HepG2 (cell line): ENCODE results near the gene IRS1. TPM values are rescaled to one million over a fixed set of nuclear protein-coding genes. Genes with fewer than 3 reads are reported as not detected.
A peak's percentile ranks its signal among the peaks of the same experiment; 100 is the strongest.

ENCODE experiments used
- ATAC-seq: fragments of 200-7000 bp; cut with Tn5 transposase; 3 replicates; pipeline ENCODE4 v1.9.1; 2020; ENCODE audit warnings: mild to moderate bottlenecking, moderate library complexity
- BruUV-seq: library from RNA; stranded (reverse); fragments of 400-500 nt; replicated peaks from 2 replicates; lab custom pipeline; 2021; lab: Mats Ljungman, UMichigan
- CTCF ChIA-PET: fragments of 300-600 bp; formaldehyde crosslinking; extraction: SDS; loops from one replicate; lab custom pipeline; 2021; ENCODE audit warnings: low total read pairs, inconsistent platforms, low intra/inter-chr PET ratio; lab: Yijun Ruan, JAX
- POLR2A ChIA-PET: fragments of 350-600 bp; sonication (Branson Sonifier 250); formaldehyde crosslinking; loops from one replicate; lab custom pipeline; 2020; ENCODE audit warnings: antibody characterized with exemption, inconsistent platforms; lab: Yijun Ruan, JAX
- DNase-seq: peaks from one replicate; pipeline ENCODE4 v3.0.0-alpha.2; 2015; ENCODE audit warnings: low spot score
- FAIRE-seq: peaks from 3 replicates; lab custom pipeline; 2011; peaks lifted over from hg19 to GRCh38; lab: Jason Lieb, UNC
- H2AFZ ChIP-seq: one replicate; pipeline ENCODE4 v1.6.1; 2011; ENCODE audit warnings: low read length, inconsistent platforms
- H3K27ac ChIP-seq: fragments of 300-600 bp; 3 replicates; pipeline ENCODE4 v1.8.0; 2011; ENCODE audit warnings: mixed run types, mild to moderate bottlenecking, mixed read lengths, low read length, inconsistent platforms; ENCODE audit not compliant: insufficient read depth; ENCODE audit errors: extremely low read length
- H3K27me3 ChIP-seq, 2 experiments: fragments of 200-600 bp in 1 of 2; 2 replicates in 1 of 2; 3 replicates in 1 of 2; pipeline versions ENCODE4 v1.6.0 to v1.8.0; 2011; ENCODE audit warnings: low read length in 2 of 2, mild to moderate bottlenecking in 2 of 2, moderate library complexity in 2 of 2, inconsistent platforms in 1 of 2; ENCODE audit not compliant: insufficient read depth in 2 of 2, control insufficient read depth in 1 of 2
- H3K36me3 ChIP-seq, 2 experiments: fragments of 200-600 bp in 1 of 2; replicated peaks in 1 of 2; 2 replicates in 1 of 2; 3 replicates in 1 of 2; pipeline versions ENCODE4 v1.5.1 to v1.8.0; 2011; ENCODE audit warnings: low read length in 2 of 2, inconsistent platforms in 1 of 2; ENCODE audit not compliant: insufficient read depth in 2 of 2, control insufficient read depth in 1 of 2
- H3K4me1 ChIP-seq: 2 replicates; pipeline ENCODE4 v1.5.1; 2012; ENCODE audit warnings: low read length, inconsistent platforms; ENCODE audit not compliant: insufficient read depth
- H3K4me2 ChIP-seq: 2 replicates; pipeline ENCODE4 v1.6.0; 2011; ENCODE audit warnings: low read depth, low read length, inconsistent platforms
- H3K4me3 ChIP-seq, 3 experiments: fragments of 200-600 bp in 1 of 3; sonication (generic), shearing (Covaris generic) in 1 of 3; replicated peaks in 1 of 3; 2 replicates each; pipeline ENCODE4 v1.5.1; 2011 to 2016; ENCODE audit warnings: low read length in 3 of 3, inconsistent platforms in 2 of 3, low read depth in 2 of 3, mild to moderate bottlenecking in 2 of 3, control low read depth in 1 of 3, mixed read lengths in 1 of 3; ENCODE audit not compliant: insufficient read depth in 1 of 3
- H3K79me2 ChIP-seq: one replicate; pipeline ENCODE4 v1.6.1; 2011; ENCODE audit warnings: low read length, inconsistent platforms; ENCODE audit not compliant: insufficient read depth
- H3K9ac ChIP-seq: 2 replicates; pipeline ENCODE4 v1.6.0; 2011; ENCODE audit warnings: mild to moderate bottlenecking, low read depth, low read length, inconsistent platforms; ENCODE audit not compliant: insufficient read depth
- H3K9me3 ChIP-seq: 2 replicates; pipeline ENCODE4 v1.5.1; 2012; ENCODE audit warnings: mild to moderate bottlenecking, low read length
- H4K20me1 ChIP-seq: 2 replicates; pipeline ENCODE4 v1.6.0; 2011; ENCODE audit warnings: inconsistent platforms, mild to moderate bottlenecking, low read length, moderate library complexity; ENCODE audit not compliant: insufficient read depth
- CC2D1A ChIP-seq: sonication (generic); formaldehyde crosslinking; IDR thresholded peaks from 2 replicates; pipeline ENCODE4 v1.8.1; 2023; ENCODE audit warnings: mild to moderate bottlenecking, missing genetic modification reagents
- CCAR2 ChIP-seq: fragments of 200-400 bp; formaldehyde crosslinking; optimal IDR thresholded peaks from 2 replicates; pipeline ENCODE3; 2018; ENCODE audit warnings: low read depth, mild to moderate bottlenecking, low read length, moderate library complexity
- HDAC6 ChIP-seq: fragments of 200-600 bp; sonication (generic); IDR thresholded peaks from 2 replicates; pipeline ENCODE4 v1.7.0; 2017; ENCODE audit warnings: mild to moderate bottlenecking, antibody characterized with exemption, low read length, low read depth
- HOXA9 ChIP-seq: sonication (generic); formaldehyde crosslinking; IDR thresholded peaks from 2 replicates; pipeline ENCODE4 v1.8.1; 2022; ENCODE audit warnings: missing genetic modification reagents, mild to moderate bottlenecking, moderate library complexity, borderline replicate concordance
- YY1 ChIP-seq: IDR thresholded peaks from 2 replicates; pipeline ENCODE4 v1.6.1; 2011; ENCODE audit warnings: low read length, low read depth, moderate library complexity, mild to moderate bottlenecking; ENCODE audit not compliant: insufficient read depth, insufficient replicate concordance
- ZNF138 ChIP-seq: sonication (generic); formaldehyde crosslinking; IDR thresholded peaks from 2 replicates; pipeline ENCODE4 v1.5.0; 2020; ENCODE audit warnings: mild to moderate bottlenecking, low read depth, missing genetic modification reagents
- ZNF143 ChIP-seq: sonication (generic); formaldehyde crosslinking; IDR thresholded peaks from 2 replicates; pipeline ENCODE4 v1.4.0; 2020; ENCODE audit warnings: missing genetic modification reagents
- ZNF780A ChIP-seq: sonication (generic); formaldehyde crosslinking; IDR thresholded peaks from 2 replicates; pipeline ENCODE4 v1.8.0; 2022; ENCODE audit warnings: mild to moderate bottlenecking, missing genetic modification reagents, moderate library complexity
- ZNF839 ChIP-seq: sonication (generic); formaldehyde crosslinking; IDR thresholded peaks from 2 replicates; pipeline ENCODE4 v1.4.0; 2020; ENCODE audit warnings: missing genetic modification reagents, mild to moderate bottlenecking, borderline replicate concordance
- WGBS: methylation state at CpG from one replicate; pipeline ENCODE4 v1.1.6; 2017; ENCODE audit warnings: low lambda C conversion rate; 5-methylcytosine and 5-hydroxymethylcytosine counted together
- in situ Hi-C: cut with HindIII; loops from 2 replicates; pipeline ENCODE4 v1.10.0; 2017; ENCODE audit warnings: low pct_unique_long_range_greater_than_20kb; ENCODE audit not compliant: extremely low pct_ligation_motif_present
- intact Hi-C: fragments of 100-400 bp; cut with micrococcal nuclease; formaldehyde crosslinking; loops from one replicate; pipeline ENCODE4 v1.10.0; 2022; ENCODE audit not compliant: unreplicated experiment
- polyA plus RNA-seq, 8 experiments: library from polyadenylated mRNA; depleted of rRNA in 3 of 8; stranded (reverse) in 7 of 8; unstranded in 1 of 8; fragments of >200 nt; fragmentation: Illumina TruSeq in 4 of 8; extraction: Trizol in 4 of 8; gene quantifications; 2 replicates each; pipeline versions ENCODE4 v1.2.1 to v1.2.3, GENCODE V29; 2011 to 2016; ENCODE audit warnings: low read depth in 4 of 8, missing spikeins in 1 of 8, mixed read lengths in 1 of 8; ENCODE audit not compliant: insufficient read depth in 1 of 8
- total RNA-seq, 5 experiments: library from RNA; depleted of rRNA; stranded (reverse); fragments of >200 nt; fragmentation: Illumina TruSeq; extraction: Trizol; gene quantifications; 2 replicates each; pipeline ENCODE4 v1.2.3, GENCODE V29; 2016; ENCODE audit warnings: low read depth in 1 of 5
- TF ChIP-seq, protein P1 (sequence below): sonication (generic); formaldehyde crosslinking; IDR thresholded peaks from 2 replicates; pipeline ENCODE4 v1.4.0; 2020; ENCODE audit warnings: low read depth, mild to moderate bottlenecking, missing genetic modification reagents
- TF ChIP-seq, protein P2 (sequence below): sonication (generic); formaldehyde crosslinking; IDR thresholded peaks from 2 replicates; pipeline ENCODE4 v1.4.0; 2020; ENCODE audit warnings: mild to moderate bottlenecking, missing genetic modification reagents
- TF ChIP-seq, protein P3 (sequence below): sonication (generic); formaldehyde crosslinking; IDR thresholded peaks from 2 replicates; pipeline ENCODE4 v1.4.0; 2020; ENCODE audit warnings: missing genetic modification reagents, low read depth, mild to moderate bottlenecking, borderline replicate concordance
- TF ChIP-seq, protein P4 (sequence below): sonication (generic); formaldehyde crosslinking; IDR thresholded peaks from 2 replicates; pipeline ENCODE4 v1.4.0; 2020; ENCODE audit warnings: missing genetic modification reagents, mild to moderate bottlenecking, borderline replicate concordance

Gene IRS1
- total and polyA plus RNA-seq, 2 of the 13 experiments (the other 11 are each of a cell fraction or from before 2014, with no cell fraction given): 8.7 to 9.0 TPM

DNA sequence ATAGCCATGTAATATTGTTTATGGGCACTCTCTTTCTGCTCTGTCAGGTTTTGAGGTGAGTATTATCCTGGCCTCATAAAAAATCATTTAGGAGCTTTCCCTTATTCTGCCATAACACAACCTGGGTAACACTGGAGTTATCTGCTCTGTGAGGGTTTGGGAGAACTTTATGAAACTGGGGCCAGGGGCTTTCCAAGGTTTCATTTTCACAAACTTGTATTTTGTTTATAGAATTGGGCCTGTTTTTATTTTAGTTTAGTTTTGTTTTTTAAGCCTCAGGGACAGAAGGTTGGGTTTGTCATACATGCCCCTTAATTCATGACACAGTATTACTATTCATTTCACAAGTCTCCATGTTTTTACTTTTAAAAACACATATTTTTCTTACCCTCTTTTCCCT, 83.5 kb downstream of the IRS1 start (continued):
- TF ChIP-seq, protein P1, sequence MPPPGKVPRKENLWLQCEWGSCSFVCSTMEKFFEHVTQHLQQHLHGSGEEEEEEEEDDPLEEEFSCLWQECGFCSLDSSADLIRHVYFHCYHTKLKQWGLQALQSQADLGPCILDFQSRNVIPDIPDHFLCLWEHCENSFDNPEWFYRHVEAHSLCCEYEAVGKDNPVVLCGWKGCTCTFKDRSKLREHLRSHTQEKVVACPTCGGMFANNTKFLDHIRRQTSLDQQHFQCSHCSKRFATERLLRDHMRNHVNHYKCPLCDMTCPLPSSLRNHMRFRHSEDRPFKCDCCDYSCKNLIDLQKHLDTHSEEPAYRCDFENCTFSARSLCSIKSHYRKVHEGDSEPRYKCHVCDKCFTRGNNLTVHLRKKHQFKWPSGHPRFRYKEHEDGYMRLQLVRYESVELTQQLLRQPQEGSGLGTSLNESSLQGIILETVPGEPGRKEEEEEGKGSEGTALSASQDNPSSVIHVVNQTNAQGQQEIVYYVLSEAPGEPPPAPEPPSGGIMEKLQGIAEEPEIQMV (CRISPR knock-in tag): no peak
- TF ChIP-seq ZNF143 (CRISPR knock-in tag) (no peak), CCAR2 (no peak)
- TF ChIP-seq, protein P2, sequence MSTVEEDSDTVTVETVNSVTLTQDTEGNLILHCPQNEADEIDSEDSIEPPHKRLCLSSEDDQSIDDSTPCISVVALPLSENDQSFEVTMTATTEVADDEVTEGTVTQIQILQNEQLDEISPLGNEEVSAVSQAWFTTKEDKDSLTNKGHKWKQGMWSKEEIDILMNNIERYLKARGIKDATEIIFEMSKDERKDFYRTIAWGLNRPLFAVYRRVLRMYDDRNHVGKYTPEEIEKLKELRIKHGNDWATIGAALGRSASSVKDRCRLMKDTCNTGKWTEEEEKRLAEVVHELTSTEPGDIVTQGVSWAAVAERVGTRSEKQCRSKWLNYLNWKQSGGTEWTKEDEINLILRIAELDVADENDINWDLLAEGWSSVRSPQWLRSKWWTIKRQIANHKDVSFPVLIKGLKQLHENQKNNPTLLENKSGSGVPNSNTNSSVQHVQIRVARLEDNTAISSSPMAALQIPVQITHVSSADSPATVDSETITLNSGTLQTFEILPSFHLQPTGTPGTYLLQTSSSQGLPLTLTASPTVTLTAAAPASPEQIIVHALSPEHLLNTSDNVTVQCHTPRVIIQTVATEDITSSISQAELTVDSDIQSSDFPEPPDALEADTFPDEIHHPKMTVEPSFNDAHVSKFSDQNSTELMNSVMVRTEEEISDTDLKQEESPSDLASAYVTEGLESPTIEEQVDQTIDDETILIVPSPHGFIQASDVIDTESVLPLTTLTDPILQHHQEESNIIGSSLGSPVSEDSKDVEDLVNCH (CRISPR knock-in tag): no peak
- TF ChIP-seq, protein P3, sequence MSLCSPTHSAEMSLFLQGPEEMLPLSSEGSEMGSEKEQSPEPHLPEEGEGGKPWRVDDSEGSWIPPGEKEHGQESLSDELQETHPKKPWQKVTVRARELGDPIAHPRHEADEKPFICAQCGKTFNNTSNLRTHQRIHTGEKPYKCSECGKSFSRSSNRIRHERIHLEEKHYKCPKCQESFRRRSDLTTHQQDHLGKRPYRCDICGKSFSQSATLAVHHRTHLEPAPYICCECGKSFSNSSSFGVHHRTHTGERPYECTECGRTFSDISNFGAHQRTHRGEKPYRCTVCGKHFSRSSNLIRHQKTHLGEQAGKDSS (CRISPR knock-in tag): no peak
- TF ChIP-seq, all 625 proteins: peak for 0

DNA sequence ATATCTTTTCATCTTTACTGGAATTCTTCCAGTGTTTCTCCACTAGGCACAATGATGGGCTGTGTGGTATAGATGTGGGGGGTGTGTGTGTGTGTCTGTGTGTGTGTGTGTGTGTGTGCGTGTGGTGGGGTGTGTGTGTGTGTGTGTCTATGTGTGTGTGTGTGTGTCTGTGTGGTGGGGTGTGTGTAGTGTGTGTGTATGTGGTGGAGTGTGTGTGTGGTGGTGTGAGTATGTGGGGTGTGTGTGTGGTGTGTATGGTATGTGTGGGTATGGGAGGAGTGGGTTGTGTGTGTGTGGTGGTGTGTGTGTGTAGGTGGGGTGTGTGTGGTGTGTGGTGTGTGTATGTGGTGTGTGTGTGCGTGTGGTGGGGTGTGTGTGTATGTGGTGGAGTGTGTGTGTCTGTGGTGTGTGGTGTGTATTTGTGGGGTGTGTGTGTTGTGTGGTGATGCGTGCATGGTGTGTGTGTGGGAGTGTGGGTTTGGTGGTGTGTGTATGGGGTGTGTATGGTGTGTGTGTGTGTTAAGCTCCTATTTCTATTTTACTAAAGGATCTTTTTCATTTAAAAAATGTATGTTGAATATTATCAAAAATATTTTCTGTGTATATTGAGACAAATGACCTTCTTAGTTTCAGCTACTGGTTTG, 84.2 kb downstream of the IRS1 start:
- ATAC-seq (no peak), DNase-seq (no peak), FAIRE-seq (no peak)
- ChIA-PET POLR2A (no interaction called here), CTCF (no interaction called here)
- Histone ChIP-seq H4K20me1 (no peaks in the 10 kb centered on the region), H3K27ac (no peak overlapping the region), H3K4me3 (no peak overlapping the region), H3K79me2 (no peaks in the 10 kb centered on the region), H3K36me3 (no peaks in the 10 kb centered on the region), H3K4me2 (no peak overlapping the region), H3K9me3 (no peaks in the 10 kb centered on the region), H3K4me1 (no peaks in the 10 kb centered on the region; the same call in 1 of the 2 replicates), H2AFZ (no peak overlapping the region), H3K27me3 (no peaks in the 10 kb centered on the region), H3K9ac (no peak overlapping the region)
- WGBS: 82% methylated on average over 3 of the region's 3 CpGs
- in situ Hi-C loops (no loop called here), intact Hi-C loops (no loop called here)
- no TSS peak for BruUV-seq
- TF ChIP-seq ZNF780A: 0 out of 2 replicates have a peak, but pooled peaks have one; percentile 31
- TF ChIP-seq HOXA9 (CRISPR knock-in tag): 0 out of 2 replicates have a peak, but pooled peaks have one; percentile 24
- TF ChIP-seq YY1: no peak
- no peak for TF ChIP-seq ZNF138 (CRISPR knock-in tag)
- no peak for TF ChIP-seq CC2D1A
- TF ChIP-seq HDAC6: no peak
- TF ChIP-seq ZNF839: no peak
- TF ChIP-seq, protein P4, sequence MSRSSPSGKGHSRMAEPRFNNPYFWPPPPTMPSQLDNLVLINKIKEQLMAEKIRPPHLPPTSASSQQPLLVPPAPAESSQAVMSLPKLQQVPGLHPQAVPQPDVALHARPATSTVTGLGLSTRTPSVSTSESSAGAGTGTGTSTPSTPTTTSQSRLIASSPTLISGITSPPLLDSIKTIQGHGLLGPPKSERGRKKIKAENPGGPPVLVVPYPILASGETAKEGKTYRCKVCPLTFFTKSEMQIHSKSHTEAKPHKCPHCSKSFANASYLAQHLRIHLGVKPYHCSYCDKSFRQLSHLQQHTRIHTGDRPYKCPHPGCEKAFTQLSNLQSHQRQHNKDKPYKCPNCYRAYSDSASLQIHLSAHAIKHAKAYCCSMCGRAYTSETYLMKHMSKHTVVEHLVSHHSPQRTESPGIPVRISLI (CRISPR knock-in tag): no peak
